OCI-LY1 (cell line): ENCODE data around the gene CFAP43.

Source experiments
- H2AFZ ChIP-seq: fragments of 200-600 bp; sonication (generic), shearing (Covaris generic); 2 replicates; pipeline ENCODE4 v1.6.0; 2014; ENCODE audit warnings: antibody characterized with exemption, mild to moderate bottlenecking, low read length
- H3F3A ChIP-seq: fragments of 200-600 bp; sonication (generic), shearing (Covaris generic); 2 replicates; pipeline ENCODE4 v1.6.0; 2014; ENCODE audit warnings: mild to moderate bottlenecking, antibody characterized with exemption, low read length, moderate library complexity; ENCODE audit not compliant: insufficient read depth
- H3K27ac ChIP-seq: fragments of 200-600 bp; sonication (generic); 2 replicates; pipeline ENCODE4 v1.5.1; 2014; ENCODE audit warnings: low read length, mixed run types, mild to moderate bottlenecking, low read depth; ENCODE audit not compliant: poor library complexity, severe bottlenecking
- H3K27me3 ChIP-seq: fragments of 200-600 bp; sonication (generic); 2 replicates; pipeline ENCODE4 v1.6.0; 2014; ENCODE audit warnings: antibody characterized with exemption, mild to moderate bottlenecking, low read length, moderate library complexity; ENCODE audit not compliant: insufficient read depth
- H3K36me3 ChIP-seq: fragments of 200-600 bp; sonication (generic); 2 replicates; pipeline ENCODE4 v1.6.1; 2014; ENCODE audit warnings: mild to moderate bottlenecking, antibody characterized with exemption, low read length, moderate library complexity, mixed read lengths; ENCODE audit not compliant: insufficient read depth
- H3K4me1 ChIP-seq: fragments of 200-600 bp; sonication (generic); 2 replicates; pipeline ENCODE4 v1.5.1; 2014; ENCODE audit warnings: mild to moderate bottlenecking, low read length, moderate library complexity; ENCODE audit not compliant: insufficient read depth, severe bottlenecking
- H3K4me2 ChIP-seq: fragments of 200-600 bp; sonication (generic), shearing (Covaris generic); 2 replicates; pipeline ENCODE4 v1.6.1; 2014; ENCODE audit warnings: low read length
- H3K4me3 ChIP-seq: fragments of 200-600 bp; sonication (generic); 2 replicates; pipeline ENCODE4 v1.5.1; 2014; ENCODE audit warnings: low read length, low read depth, mild to moderate bottlenecking, mixed read lengths; ENCODE audit not compliant: poor library complexity, severe bottlenecking
- H3K79me2 ChIP-seq: fragments of 200-600 bp; shearing (Covaris generic); 2 replicates; pipeline ENCODE4 v1.6.1; 2016; ENCODE audit warnings: mixed run types, low read length, mixed read lengths; ENCODE audit not compliant: insufficient read depth
- H3K9ac ChIP-seq: fragments of 200-600 bp; sonication (generic), shearing (Covaris generic); 2 replicates; pipeline ENCODE4 v1.6.1; 2014; ENCODE audit warnings: mild to moderate bottlenecking, low read length, mixed read lengths
- H3K9me2 ChIP-seq: fragments of 200-600 bp; sonication (generic), shearing (Covaris generic); 2 replicates; pipeline ENCODE4 v1.6.1; 2014; ENCODE audit warnings: low read depth, mild to moderate bottlenecking, low read length, mixed read lengths
- H3K9me3 ChIP-seq: fragments of 200-600 bp; shearing (Covaris generic); 2 replicates; pipeline ENCODE4 v1.6.1; 2014; ENCODE audit warnings: low read length, mixed read lengths
- H4K20me1 ChIP-seq: fragments of 200-600 bp; sonication (generic), shearing (Covaris generic); 2 replicates; pipeline ENCODE4 v1.6.0; 2016; ENCODE audit warnings: mild to moderate bottlenecking, low read length; ENCODE audit not compliant: insufficient read depth
- CTCF ChIP-seq: fragments of 200-600 bp; sonication (generic), shearing (Covaris generic); IDR thresholded peaks from 2 replicates; pipeline ENCODE4 v1.5.1; 2017; ENCODE audit warnings: mild to moderate bottlenecking, antibody characterized with exemption, low read length, moderate library complexity, mixed read lengths
- EZH2 ChIP-seq: fragments of 200-600 bp; sonication (generic), shearing (Covaris generic); IDR thresholded peaks from 2 replicates; pipeline ENCODE4 v1.8.0; 2017; ENCODE audit warnings: borderline replicate concordance, mixed run types, mild to moderate bottlenecking, antibody characterized with exemption, low read length, moderate library complexity, mixed read lengths

CFAP43 gene

DNA sequence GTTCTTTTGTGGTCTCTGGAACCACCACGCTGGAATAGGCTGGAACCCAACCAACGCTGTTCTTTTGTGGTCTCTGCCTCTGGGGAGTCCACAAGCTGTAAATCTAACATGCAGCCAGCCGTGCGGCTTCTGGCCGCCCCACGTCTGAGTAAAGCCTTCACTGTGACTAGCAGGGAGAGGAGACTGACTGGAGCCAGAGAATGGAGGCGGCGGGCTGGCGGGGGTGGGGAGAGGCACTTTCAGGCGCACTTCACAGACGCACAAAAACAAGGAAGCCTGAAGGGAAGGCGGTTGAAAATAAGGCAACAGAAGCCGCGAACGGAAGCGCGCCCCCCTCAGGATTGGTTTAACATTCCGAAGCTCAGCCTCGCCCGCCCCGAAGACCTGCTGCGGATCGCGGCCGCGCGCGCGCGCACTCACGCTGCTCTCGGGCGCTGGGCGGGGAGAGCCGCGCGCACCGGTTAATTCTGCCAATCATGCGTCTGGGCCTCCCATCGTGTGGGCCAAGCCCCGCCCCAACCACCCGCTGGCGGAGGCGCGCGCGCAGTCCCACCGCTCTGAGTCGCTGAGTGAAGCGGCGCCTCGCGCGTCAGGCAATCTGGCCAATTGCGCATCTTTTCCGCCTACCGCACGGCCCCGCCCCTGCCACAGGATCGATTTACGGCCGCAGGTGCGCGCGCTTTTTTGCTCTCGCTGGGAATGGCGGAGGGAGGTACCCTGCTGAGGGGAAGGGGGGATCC is 110.5 kb downstream of the CFAP43 start, which contains the start of gene SFR1:
Gene SFR1 (plus strand): TSS at position 687 of the 740 bp plus-strand sequence. CDS start 13 bp downstream, at position 700.
- peaks cover 29% of the 10 kb centered on the region for H3K4me1 ChIP-seq
- H3K36me3 ChIP-seq = peaks cover 10% of the 10 kb centered on the region; the same call in 1 of the 2 replicates
- H3K27ac ChIP-seq = peak within 1 kb of the TSS; percentile 81
- H2AFZ ChIP-seq = peak within 1 kb of the TSS; percentile 29
- H3K9me2 ChIP-seq = no peaks in the 10 kb centered on the region
- no peak for TF ChIP-seq EZH2
- TF ChIP-seq CTCF = peak; percentile 61
- H3F3A ChIP-seq = no peaks in the 10 kb centered on the region
- peak within 1 kb of the TSS; percentile 90 for H3K4me3 ChIP-seq
- peak within 1 kb of the TSS; percentile 93 for H3K9ac ChIP-seq
- no peaks in the 10 kb centered on the region for H4K20me1 ChIP-seq
- no peaks in the 10 kb centered on the region for H3K9me3 ChIP-seq
- H3K79me2 ChIP-seq = no peaks in the 10 kb centered on the region
- H3K4me2 ChIP-seq = peak within 1 kb of the TSS; percentile 98
- H3K27me3 ChIP-seq = no peaks in the 10 kb centered on the region

DNA sequence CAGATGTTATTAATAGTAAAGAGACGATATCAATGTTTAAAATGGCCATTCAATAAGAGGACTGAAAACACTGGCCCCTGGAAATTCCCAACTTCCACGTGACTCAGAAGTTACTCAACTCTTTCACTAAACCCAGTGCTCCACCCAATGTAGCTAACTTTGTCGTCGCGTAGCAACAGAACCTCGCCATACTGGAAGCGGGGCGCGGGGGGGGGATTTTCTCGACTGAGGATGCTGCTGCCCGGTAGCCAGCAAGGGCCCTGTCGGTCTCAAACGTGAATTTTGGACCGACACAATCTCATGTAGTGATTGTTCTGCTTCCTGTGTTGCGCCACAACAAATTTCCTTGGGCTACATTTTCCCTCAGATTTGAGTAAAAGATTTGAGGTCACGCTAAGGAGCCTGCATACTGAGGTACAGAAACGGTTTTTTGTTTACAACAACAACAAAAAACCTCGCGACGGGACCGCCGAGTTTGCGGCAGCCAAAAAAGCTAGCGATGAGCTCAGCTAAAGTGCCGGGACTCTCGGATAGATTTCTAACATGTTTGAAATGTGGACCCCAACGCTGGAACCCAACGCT is 111.2 kb downstream of the CFAP43 start:
- H4K20me1 ChIP-seq = no peaks in the 10 kb centered on the region
- no peaks in the 10 kb centered on the region for H3K9me3 ChIP-seq
- H3K27ac ChIP-seq = peak overlapping the region; percentile 67
- H3K4me3 ChIP-seq = peak overlapping the region; percentile 90
- H3K36me3 ChIP-seq = peaks cover 10% of the 10 kb centered on the region; the same call in 1 of the 2 replicates
- no peaks in the 10 kb centered on the region for H3F3A ChIP-seq
- H3K9ac ChIP-seq = peak overlapping the region; percentile 87
- no peaks in the 10 kb centered on the region for H3K27me3 ChIP-seq
- H3K9me2 ChIP-seq = no peaks in the 10 kb centered on the region
- H3K79me2 ChIP-seq = no peaks in the 10 kb centered on the region
- H3K4me2 ChIP-seq = peak overlapping the region; percentile 91
- TF ChIP-seq CTCF = no peak
- H3K4me1 ChIP-seq = peaks cover 29% of the 10 kb centered on the region
- H2AFZ ChIP-seq = peak overlapping the region; percentile 29

DNA sequence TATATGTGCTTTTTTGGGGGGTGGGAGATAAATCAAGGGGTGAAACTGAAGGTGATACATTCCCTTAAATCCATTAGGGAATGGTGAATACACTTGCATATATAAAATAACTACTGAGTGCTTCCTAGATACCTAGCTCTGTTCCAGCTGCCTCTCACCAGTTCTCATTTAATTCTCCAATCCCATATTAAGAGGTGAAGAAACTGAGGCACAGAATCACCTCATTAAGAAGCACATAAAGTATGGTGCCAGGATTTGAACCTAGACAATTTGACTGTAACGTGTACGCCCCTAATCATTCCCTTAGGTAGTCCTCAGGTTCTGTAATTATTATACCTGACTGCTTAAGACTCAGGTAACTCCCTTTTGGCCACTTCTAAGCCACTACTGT is 111.7 kb downstream of the CFAP43 start:
- Histone ChIP-seq H2AFZ (peak overlapping the region; percentile 29; the same call in 1 of the 2 replicates), H3K9me2 (no peaks in the 10 kb centered on the region), H3K27ac (no peak overlapping the region), H3K27me3 (no peaks in the 10 kb centered on the region), H4K20me1 (no peaks in the 10 kb centered on the region), H3F3A (no peaks in the 10 kb centered on the region), H3K9ac (peak overlapping the region; percentile 87; the same call in 1 of the 2 replicates), H3K4me3 (peak overlapping the region; percentile 90), H3K9me3 (no peaks in the 10 kb centered on the region), H3K79me2 (no peaks in the 10 kb centered on the region), H3K4me1 (peaks cover 29% of the 10 kb centered on the region), H3K4me2 (peak overlapping the region; percentile 91), H3K36me3 (peaks cover 7% of the 10 kb centered on the region; the same call in 1 of the 2 replicates)
- TF ChIP-seq CTCF (no peak), EZH2 (no peak)
